ENCODE data around the gene NR1H3. TPM values are rescaled to one million over a fixed set of nuclear protein-coding genes. Genes with fewer than 3 reads are reported as not detected.
"Not testable (repeated sequence)": the region's sequence is repeated elsewhere in the genome, so short reads cannot be mapped to it uniquely, and the experiment has no call there.

NR1H3 gene
- polyA plus RNA-seq, 1 donor = 159 TPM

- H3K36me3 ChIP-seq (ENCODE audit: control insufficient read depth, insufficient read depth, low read length) = peaks cover 58% of the 10 kb centered on the region
- no peak overlapping the region for H3K27ac ChIP-seq (ENCODE audit: low read length)
- H3K4me1 ChIP-seq (ENCODE audit: control insufficient read depth, insufficient read depth, low read length) = no peaks in the 10 kb centered on the region
- no peak overlapping the region for H3K4me3 ChIP-seq (ENCODE audit: low read length)
- no peaks in the 10 kb centered on the region for H3K27me3 ChIP-seq (ENCODE audit: control insufficient read depth, insufficient read depth, low read length)
- no peak for DNase-seq
- WGBS (ENCODE audit: insufficient coverage, low lambda C conversion rate) = 100% methylated on average over 1 of the region's 3 CpGs
- peaks cover 29% of the 10 kb centered on the region for H3K9me3 ChIP-seq (ENCODE audit: control insufficient read depth, low read depth, low read length)
These were observed 41.3 kb downstream of the NR1H3 start for GRCh38 chr11:47299078-47299477.

GRCh38 chr11:47302853-47303252, 45.1 kb downstream of the NR1H3 start:
- no peaks in the 10 kb centered on the region for H3K4me1 ChIP-seq (ENCODE audit: control insufficient read depth, insufficient read depth, low read length)
- H3K27ac ChIP-seq (ENCODE audit: low read length) = no peak overlapping the region
- WGBS (ENCODE audit: insufficient coverage, low lambda C conversion rate) = 100% methylated on average over 1 of the region's 1 CpG
- H3K4me3 ChIP-seq (ENCODE audit: low read length) = no peak overlapping the region
- H3K36me3 ChIP-seq (ENCODE audit: control insufficient read depth, insufficient read depth, low read length) = peaks cover 62% of the 10 kb centered on the region
- peaks cover 29% of the 10 kb centered on the region for H3K9me3 ChIP-seq (ENCODE audit: control insufficient read depth, low read depth, low read length)
- no peak for DNase-seq
- no peaks in the 10 kb centered on the region for H3K27me3 ChIP-seq (ENCODE audit: control insufficient read depth, insufficient read depth, low read length)

- no peak overlapping the region for H3K4me3 ChIP-seq (ENCODE audit: low read length)
- no peaks in the 10 kb centered on the region for H3K27me3 ChIP-seq (ENCODE audit: control insufficient read depth, insufficient read depth, low read length)
- no peak for DNase-seq
- H3K36me3 ChIP-seq (ENCODE audit: control insufficient read depth, insufficient read depth, low read length) = peaks cover 68% of the 10 kb centered on the region
- no CpG with 5 or more reads among the region's 3 CpGs for WGBS (ENCODE audit: insufficient coverage, low lambda C conversion rate)
- peaks cover 17% of the 10 kb centered on the region for H3K9me3 ChIP-seq (ENCODE audit: control insufficient read depth, low read depth, low read length)
- no peaks in the 10 kb centered on the region for H3K4me1 ChIP-seq (ENCODE audit: control insufficient read depth, insufficient read depth, low read length)
- no peak overlapping the region for H3K27ac ChIP-seq (ENCODE audit: low read length)
These were observed 48.1 kb downstream of the NR1H3 start for GRCh38 chr11:47305734-47306483.

- 100% methylated on average over 1 of the region's 1 CpG for WGBS (ENCODE audit: insufficient coverage, low lambda C conversion rate)
- Histone ChIP-seq H3K36me3 (ENCODE audit: control insufficient read depth, insufficient read depth, low read length) (peaks cover 73% of the 10 kb centered on the region), H3K27me3 (ENCODE audit: control insufficient read depth, insufficient read depth, low read length) (no peaks in the 10 kb centered on the region), H3K4me3 (ENCODE audit: low read length) (no peak overlapping the region), H3K9me3 (ENCODE audit: control insufficient read depth, low read depth, low read length) (peaks cover 17% of the 10 kb centered on the region), H3K27ac (ENCODE audit: low read length) (no peak overlapping the region), H3K4me1 (ENCODE audit: control insufficient read depth, insufficient read depth, low read length) (no peaks in the 10 kb centered on the region)
- no peak for DNase-seq
These were observed 48.7 kb downstream of the NR1H3 start for GRCh38 chr11:47306484-47306844.

- peak in 1 of 2 donors; percentile 25 for DNase-seq
- 60% methylated on average over 2 of the region's 6 CpGs for whole genome bisulfite sequencing (ENCODE audit: insufficient coverage, low lambda C conversion rate)
- Histone ChIP-seq H3K27me3 (ENCODE audit: control insufficient read depth, insufficient read depth, low read length) (no peaks in the 10 kb centered on the region), H3K4me1 (ENCODE audit: control insufficient read depth, insufficient read depth, low read length) (no peaks in the 10 kb centered on the region), H3K27ac (ENCODE audit: low read length) (peak overlapping the region; percentile 29), H3K4me3 (ENCODE audit: low read length) (no peak overlapping the region), H3K9me3 (ENCODE audit: control insufficient read depth, low read depth, low read length) (peaks cover 6% of the 10 kb centered on the region), H3K36me3 (ENCODE audit: control insufficient read depth, insufficient read depth, low read length) (peaks cover 80% of the 10 kb centered on the region)
These were observed 50.4 kb downstream of the NR1H3 start for GRCh38 chr11:47308050-47308823.

GRCh38 chr11:47314992-47315391, 57.2 kb downstream of the NR1H3 start:
- Histone ChIP-seq H3K4me1 (ENCODE audit: control insufficient read depth, insufficient read depth, low read length) (no peaks in the 10 kb centered on the region), H3K27me3 (ENCODE audit: control insufficient read depth, insufficient read depth, low read length) (no peaks in the 10 kb centered on the region), H3K36me3 (ENCODE audit: control insufficient read depth, insufficient read depth, low read length) (peaks cover 64% of the 10 kb centered on the region), H3K27ac (ENCODE audit: low read length) (no peak overlapping the region), H3K9me3 (ENCODE audit: control insufficient read depth, low read depth, low read length) (no peaks in the 10 kb centered on the region), H3K4me3 (ENCODE audit: low read length) (no peak overlapping the region)
- no peak for DNase-seq
- 100% methylated on average over 2 of the region's 5 CpGs for WGBS (ENCODE audit: insufficient coverage, low lambda C conversion rate)

GRCh38 chr11:47316501-47316900, 58.7 kb downstream of the NR1H3 start:
- WGBS (ENCODE audit: insufficient coverage, low lambda C conversion rate) = no CpG with 5 or more reads among the region's 8 CpGs
- not testable (repeated sequence) for H3K27me3 ChIP-seq (ENCODE audit: control insufficient read depth, insufficient read depth, low read length); H3K4me1 ChIP-seq (ENCODE audit: control insufficient read depth, insufficient read depth, low read length); DNase-seq; H3K9me3 ChIP-seq (ENCODE audit: control insufficient read depth, low read depth, low read length); H3K27ac ChIP-seq (ENCODE audit: low read length); H3K4me3 ChIP-seq (ENCODE audit: low read length)
- peaks cover 53% of the 10 kb centered on the region for H3K36me3 ChIP-seq (ENCODE audit: control insufficient read depth, insufficient read depth, low read length)

GRCh38 chr11:47317064-47317828, 59.5 kb downstream of the NR1H3 start:
- Histone ChIP-seq H3K4me3 (ENCODE audit: low read length) (no peak overlapping the region), H3K4me1 (ENCODE audit: control insufficient read depth, insufficient read depth, low read length) (no peaks in the 10 kb centered on the region), H3K9me3 (ENCODE audit: control insufficient read depth, low read depth, low read length) (no peaks in the 10 kb centered on the region), H3K27ac (ENCODE audit: low read length) (no peak overlapping the region), H3K36me3 (ENCODE audit: control insufficient read depth, insufficient read depth, low read length) (peaks cover 53% of the 10 kb centered on the region), H3K27me3 (ENCODE audit: control insufficient read depth, insufficient read depth, low read length) (no peaks in the 10 kb centered on the region)
- WGBS (ENCODE audit: insufficient coverage, low lambda C conversion rate) = 100% methylated on average over 2 of the region's 5 CpGs
- DNase-seq = no peak

- 100% methylated on average over 1 of the region's 2 CpGs for WGBS (ENCODE audit: insufficient coverage, low lambda C conversion rate)
- no peak overlapping the region for H3K4me3 ChIP-seq (ENCODE audit: low read length)
- no peaks in the 10 kb centered on the region for H3K27me3 ChIP-seq (ENCODE audit: control insufficient read depth, insufficient read depth, low read length)
- no peaks in the 10 kb centered on the region for H3K9me3 ChIP-seq (ENCODE audit: control insufficient read depth, low read depth, low read length)
- no peak for DNase-seq
- H3K27ac ChIP-seq (ENCODE audit: low read length) = no peak overlapping the region
- peaks cover 45% of the 10 kb centered on the region for H3K36me3 ChIP-seq (ENCODE audit: control insufficient read depth, insufficient read depth, low read length)
- H3K4me1 ChIP-seq (ENCODE audit: control insufficient read depth, insufficient read depth, low read length) = no peaks in the 10 kb centered on the region
These were observed 60.4 kb downstream of the NR1H3 start for GRCh38 chr11:47318166-47318565.

Measured in large intestine (tissue), 3 donors.